WTC11 (cell line): ENCODE data around the gene PROSER2. TPM values are rescaled to one million over a fixed set of nuclear protein-coding genes. Genes with fewer than 3 reads are reported as not detected.

Source experiments
- ATAC-seq: fragments of 200-7000 bp; cut with Tn5 transposase; 2 replicates; pipeline ENCODE4 v1.10.0; 2021; ENCODE audit warnings: mild to moderate bottlenecking, moderate library complexity
- CTCF ChIA-PET: fragments of 300-600 bp; sonication (Branson Sonifier 250); formaldehyde crosslinking; loops from one replicate; lab custom pipeline; 2021; ENCODE audit warnings: antibody characterized with exemption; lab: Charles Lee
- POLR2A ChIA-PET: fragments of 350-600 bp; sonication (Branson Sonifier 250); formaldehyde crosslinking; loops from one replicate; lab custom pipeline; 2021; ENCODE audit warnings: antibody characterized with exemption; lab: Charles Lee
- DNase-seq: peaks from one replicate; pipeline ENCODE4 v3.0.0; 2021; ENCODE audit warnings: low spot score
- H3K27ac Mint-ChIP-seq: 2 replicates; pipeline ENCODE4 v1.8.0; 2021; ENCODE audit warnings: mixed read lengths
- H3K27me3 Mint-ChIP-seq: 2 replicates; pipeline ENCODE4 v1.8.0; 2021; ENCODE audit warnings: low read depth, mild to moderate bottlenecking, moderate library complexity, mixed read lengths
- H3K36me3 Mint-ChIP-seq: 2 replicates; pipeline ENCODE4 v1.8.0; 2021; ENCODE audit warnings: mixed read lengths
- H3K4me1 Mint-ChIP-seq: 2 replicates; pipeline ENCODE4 v1.8.0; 2022; ENCODE audit warnings: mixed read lengths
- H3K4me3 Mint-ChIP-seq: 2 replicates; pipeline ENCODE4 v1.8.0; 2021; ENCODE audit warnings: mild to moderate bottlenecking, moderate library complexity, mixed read lengths
- H3K9me3 Mint-ChIP-seq: 2 replicates; pipeline ENCODE4 v1.8.0; 2021; ENCODE audit warnings: mixed read lengths
- ATF6 ChIP-seq: sonication (generic); formaldehyde crosslinking; IDR thresholded peaks from 2 replicates; pipeline ENCODE4 v1.8.1; 2023; ENCODE audit warnings: mild to moderate bottlenecking, missing genetic modification reagents
- CDX4 ChIP-seq: fragments of 250-450 bp; sonication (Bioruptor Pico); IDR thresholded peaks from 2 replicates; pipeline ENCODE4 v1.9.0; 2021; ENCODE audit warnings: moderate library complexity, mild to moderate bottlenecking, inconsistent platforms, borderline replicate concordance
- CTCF ChIP-seq: fragments of 200-600 bp; IDR thresholded peaks from 2 replicates; pipeline ENCODE4 v1.8.0; 2022; ENCODE audit warnings: antibody characterized with exemption
- E2F5 ChIP-seq: sonication (generic); formaldehyde crosslinking; IDR thresholded peaks from 2 replicates; pipeline ENCODE4 v1.8.1; 2022; ENCODE audit warnings: mild to moderate bottlenecking, moderate library complexity, missing genetic modification reagents
- GRHL2 ChIP-seq: fragments of 250-450 bp; sonication (Bioruptor Pico); IDR thresholded peaks from 2 replicates; pipeline ENCODE4 v1.8.0; 2022; ENCODE audit warnings: mild to moderate bottlenecking, moderate library complexity; ENCODE audit not compliant: insufficient replicate concordance, severe bottlenecking
- HMGXB4 ChIP-seq: sonication (generic); formaldehyde crosslinking; IDR thresholded peaks from 2 replicates; pipeline ENCODE4 v1.8.1; 2023; ENCODE audit warnings: mild to moderate bottlenecking, moderate library complexity, missing genetic modification reagents
- IRF1 ChIP-seq: sonication (generic); formaldehyde crosslinking; IDR thresholded peaks from 2 replicates; pipeline ENCODE4 v1.8.0; 2023; ENCODE audit warnings: missing genetic modification reagents
- MAX ChIP-seq: sonication (generic); formaldehyde crosslinking; IDR thresholded peaks from 2 replicates; pipeline ENCODE4 v1.8.0; 2022; ENCODE audit warnings: mild to moderate bottlenecking, missing genetic modification reagents
- NR2C2 ChIP-seq: sonication (generic); formaldehyde crosslinking; IDR thresholded peaks from 2 replicates; pipeline ENCODE4 v1.8.0; 2022; ENCODE audit warnings: mild to moderate bottlenecking, missing genetic modification reagents
- PRRX2 ChIP-seq: fragments of 250-450 bp; sonication (Bioruptor Pico); IDR thresholded peaks from 2 replicates; pipeline ENCODE4 v1.8.0; 2021; ENCODE audit warnings: mild to moderate bottlenecking
- SMAD4 ChIP-seq: sonication (generic); formaldehyde crosslinking; IDR thresholded peaks from 2 replicates; pipeline ENCODE4 v1.8.0; 2022; ENCODE audit warnings: mild to moderate bottlenecking, missing genetic modification reagents
- STAT6 ChIP-seq: sonication (generic); formaldehyde crosslinking; conservative IDR thresholded peaks from 2 replicates; pipeline ENCODE4 v1.8.1; 2023; ENCODE audit warnings: mild to moderate bottlenecking, low read depth, missing genetic modification reagents, moderate library complexity
- ZNF121 ChIP-seq: sonication (generic); formaldehyde crosslinking; IDR thresholded peaks from 2 replicates; pipeline ENCODE4 v1.8.0; 2023; ENCODE audit warnings: missing genetic modification reagents
- ZNF219 ChIP-seq: sonication (generic); formaldehyde crosslinking; IDR thresholded peaks from 2 replicates; pipeline ENCODE4 v1.8.0; 2023; ENCODE audit warnings: missing genetic modification reagents, mild to moderate bottlenecking, borderline replicate concordance
- ZNF263 ChIP-seq: sonication (generic); formaldehyde crosslinking; IDR thresholded peaks from 2 replicates; pipeline ENCODE4 v1.8.1; 2022; ENCODE audit warnings: low read depth, mild to moderate bottlenecking, moderate library complexity, missing genetic modification reagents
- ZNF416 ChIP-seq: fragments of 250-450 bp; sonication (Bioruptor Pico); IDR thresholded peaks from 2 replicates; pipeline ENCODE4 v1.9.0; 2021; ENCODE audit warnings: mild to moderate bottlenecking, inconsistent platforms
- ZNF423 ChIP-seq: fragments of 250-450 bp; sonication (Bioruptor Pico); IDR thresholded peaks from 2 replicates; pipeline ENCODE4 v2.1.2; 2022; ENCODE audit warnings: mild to moderate bottlenecking, moderate library complexity
- total RNA-seq: library from RNA; stranded (reverse); gene quantifications from 3 replicates; pipeline ENCODE4 v1.2.3, GENCODE V29; 2021

PROSER2 gene
- total RNA-seq, 1 experiment from 2014 or later = 8.5 TPM

GRCh38 chr10:11822026-11822756 lies 965 bp upstream of the PROSER2 start (continued):
- TF ChIP-seq ATF6 (CRISPR knock-in tag) (no peak), ZNF219 (CRISPR knock-in tag) (no peak), ZNF263 (CRISPR knock-in tag) (no peak), CDX4 (no peak), STAT6 (CRISPR knock-in tag) (no peak), MAX (CRISPR knock-in tag) (no peak), PRRX2 (CRISPR knock-in tag) (no peak)
- TF ChIP-seq, all 79 proteins: peak for 0

GRCh38 chr10:11822809-11823121 lies 391 bp upstream of the PROSER2 start:
- no peak for TF ChIP-seq SMAD4 (CRISPR knock-in tag)
- peak; percentile 97 for TF ChIP-seq ZNF121 (CRISPR knock-in tag)
- DNase-seq (no peak), ATAC-seq (no peak)
- ChIA-PET POLR2A (no interaction called here), CTCF (interaction anchor here (1.8 kb wide), 1 partner anchor 31 kb away, joined by 7 read pairs; no protein-coding TSS in a partner anchor)
- Mint-ChIP-seq H3K4me1 (peaks cover 11% of the 10 kb centered on the region), H3K9me3 (no peaks in the 10 kb centered on the region), H3K36me3 (no peaks in the 10 kb centered on the region), H3K27me3 (peaks cover 16% of the 10 kb centered on the region), H3K27ac (no peak overlapping the region), H3K4me3 (peak overlapping the region; percentile 50)

- H3K4me1 Mint-ChIP-seq = peaks cover 17% of the 10 kb centered on the region
- no peaks in the 10 kb centered on the region for H3K36me3 Mint-ChIP-seq
- TF ChIP-seq CDX4 = no peak
- no peak for TF ChIP-seq ZNF416 (CRISPR knock-in tag)
- TF ChIP-seq HMGXB4 (CRISPR knock-in tag) = no peak
- no peak for TF ChIP-seq E2F5 (CRISPR knock-in tag)
- TF ChIP-seq ZNF121 (CRISPR knock-in tag) = no peak
- no peak for TF ChIP-seq ZNF423 (CRISPR knock-in tag)
- TF ChIP-seq IRF1 = no peak
- no peak for TF ChIP-seq CTCF
- no peak for TF ChIP-seq ZNF219 (CRISPR knock-in tag)
- TF ChIP-seq GRHL2 (CRISPR knock-in tag) = no peak
- no peak for TF ChIP-seq NR2C2 (CRISPR knock-in tag)
- TF ChIP-seq, all 79 proteins: peak for 0
- ChIA-PET POLR2A (no interaction called here), CTCF (no interaction called here)
- Mint-ChIP-seq H3K27me3 (peaks cover 16% of the 10 kb centered on the region), H3K4me3 (peak overlapping the region; percentile 85), H3K27ac (no peak overlapping the region), H3K9me3 (no peaks in the 10 kb centered on the region)
- DNase-seq (no peak), ATAC-seq (no peak)
Measured at GRCh38 chr10:11823989-11824346, 812 bp downstream of the PROSER2 start.
